ENCODE data around the gene ABHD5.
"Not testable (repeated sequence)": the region's sequence is repeated elsewhere in the genome, so short reads cannot be mapped to it uniquely, and the experiment has no call there.

Gene ABHD5

GRCh38 chr3:43650345-43650744 is 40.4 kb upstream of the ABHD5 start:
- no peak for DNase-seq (ENCODE audit: low spot score)
- no peak for TF ChIP-seq CTCF (IDR thresholded peaks at IDR 0.05; ENCODE audit: extremely low read depth, missing control alignments)

- DNase-seq (ENCODE audit: low spot score), result not testable (repeated sequence)
Observed at GRCh38 chr3:43656390-43656789, 34.3 kb upstream of the ABHD5 start.

- no peak for DNase-seq (ENCODE audit: low spot score)
- TF ChIP-seq CTCF (IDR thresholded peaks at IDR 0.05; ENCODE audit: extremely low read depth, missing control alignments), result no peak
Observed at GRCh38 chr3:43659250-43659880, 31.4 kb upstream of the ABHD5 start.

GRCh38 chr3:43661376-43661775 is 29.4 kb upstream of the ABHD5 start:
- DNase-seq (ENCODE audit: low spot score), result not testable (repeated sequence)

- DNase-seq (ENCODE audit: low spot score), result not testable (repeated sequence)
Observed at GRCh38 chr3:43665011-43665410, 25.7 kb upstream of the ABHD5 start.

GRCh38 chr3:43670635-43671522 is 19.9 kb upstream of the ABHD5 start:
- DNase-seq (ENCODE audit: low spot score), result no peak
- TF ChIP-seq CTCF (IDR thresholded peaks at IDR 0.05; ENCODE audit: extremely low read depth, missing control alignments), result no peak

- DNase-seq (ENCODE audit: low spot score), result no peak
- TF ChIP-seq CTCF (IDR thresholded peaks at IDR 0.05; ENCODE audit: extremely low read depth, missing control alignments), result no peak
Observed at GRCh38 chr3:43674345-43675085, 16.2 kb upstream of the ABHD5 start.

- DNase-seq (ENCODE audit: low spot score), result no peak
- TF ChIP-seq CTCF (IDR thresholded peaks at IDR 0.05; ENCODE audit: extremely low read depth, missing control alignments), result no peak
Observed at GRCh38 chr3:43675593-43675992, 15.1 kb upstream of the ABHD5 start.
